ENCODE measurements around the gene TET2.

DNA sequence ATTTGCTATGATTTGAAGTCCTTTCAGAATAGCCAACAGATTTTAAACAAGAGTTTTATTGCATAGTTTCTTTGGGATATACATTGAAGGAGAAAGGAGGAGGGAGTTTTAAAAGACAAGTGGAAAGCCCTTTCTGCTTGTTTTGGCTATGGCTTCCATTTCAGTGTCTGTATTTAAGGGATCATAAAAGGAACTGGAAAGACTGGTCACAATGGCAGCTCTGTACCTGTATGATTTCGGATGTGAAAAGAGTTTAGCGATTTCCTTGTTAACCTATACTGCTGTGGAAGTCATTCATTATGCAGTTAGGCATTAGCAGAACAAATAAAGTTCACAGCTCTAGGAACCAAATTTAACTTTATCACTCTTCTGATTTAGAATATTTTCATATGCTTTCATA, 60.7 kb downstream of the TET2 start:
- TF ChIP-seq, protein P1, sequence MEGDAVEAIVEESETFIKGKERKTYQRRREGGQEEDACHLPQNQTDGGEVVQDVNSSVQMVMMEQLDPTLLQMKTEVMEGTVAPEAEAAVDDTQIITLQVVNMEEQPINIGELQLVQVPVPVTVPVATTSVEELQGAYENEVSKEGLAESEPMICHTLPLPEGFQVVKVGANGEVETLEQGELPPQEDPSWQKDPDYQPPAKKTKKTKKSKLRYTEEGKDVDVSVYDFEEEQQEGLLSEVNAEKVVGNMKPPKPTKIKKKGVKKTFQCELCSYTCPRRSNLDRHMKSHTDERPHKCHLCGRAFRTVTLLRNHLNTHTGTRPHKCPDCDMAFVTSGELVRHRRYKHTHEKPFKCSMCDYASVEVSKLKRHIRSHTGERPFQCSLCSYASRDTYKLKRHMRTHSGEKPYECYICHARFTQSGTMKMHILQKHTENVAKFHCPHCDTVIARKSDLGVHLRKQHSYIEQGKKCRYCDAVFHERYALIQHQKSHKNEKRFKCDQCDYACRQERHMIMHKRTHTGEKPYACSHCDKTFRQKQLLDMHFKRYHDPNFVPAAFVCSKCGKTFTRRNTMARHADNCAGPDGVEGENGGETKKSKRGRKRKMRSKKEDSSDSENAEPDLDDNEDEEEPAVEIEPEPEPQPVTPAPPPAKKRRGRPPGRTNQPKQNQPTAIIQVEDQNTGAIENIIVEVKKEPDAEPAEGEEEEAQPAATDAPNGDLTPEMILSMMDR (IDR thresholded peaks at IDR 0.05) = no peak
- no peak for TF ChIP-seq POLR2A (IDR thresholded peaks at IDR 0.05)
- no peak for TF ChIP-seq POLR2AphosphoS5 (IDR thresholded peaks at IDR 0.05)
- no peak for TF ChIP-seq EP300 (IDR thresholded peaks at IDR 0.05)
